ENCODE data around the gene NFXL1.

Gene NFXL1

GRCh38 chr4:47836641-47837093 is 77.7 kb downstream of the NFXL1 start:
- H2AFZ ChIP-seq (ENCODE audit: low read depth, low read length, severe bottlenecking), result peak overlapping the region; percentile 49
- no peaks in the 10 kb centered on the region for H4K20me1 ChIP-seq (ENCODE audit: low read depth, low read length)
- no peaks in the 10 kb centered on the region for H3K9me2 ChIP-seq (replicated peaks; ENCODE audit: insufficient read depth, low read length)
- peak overlapping the region; percentile 63 for H3K4me3 ChIP-seq (ENCODE audit: insufficient read depth, low read length, poor library complexity, severe bottlenecking)
- TF ChIP-seq CTCF (IDR thresholded peaks at IDR 0.05; ENCODE audit: insufficient read depth, low read length, poor library complexity, severe bottlenecking) (peak; percentile 50), EZH2phosphoT487 (conservative IDR thresholded peaks at IDR 0.05; ENCODE audit: low read length) (no peak)
- no peaks in the 10 kb centered on the region for H3K27me3 ChIP-seq (ENCODE audit: low read length)
- H3K9me3 ChIP-seq (ENCODE audit: insufficient read depth, low read length), result no peaks in the 10 kb centered on the region
- H3K36me3 ChIP-seq (ENCODE audit: low read length), result no peaks in the 10 kb centered on the region
- peak overlapping the region; percentile 92 for H3K4me2 ChIP-seq (ENCODE audit: low read depth, low read length, poor library complexity, severe bottlenecking)
- no peak overlapping the region for H3K27ac ChIP-seq (ENCODE audit: low read depth, low read length)
- peak overlapping the region; percentile 55 for H3K9ac ChIP-seq (ENCODE audit: low read length)
- H3F3A ChIP-seq (ENCODE audit: insufficient read depth), result peaks cover 25% of the 10 kb centered on the region
- H3K79me2 ChIP-seq (ENCODE audit: insufficient read depth, low read length), result no peaks in the 10 kb centered on the region

- no peak overlapping the region for H3K27ac ChIP-seq (ENCODE audit: low read depth, low read length)
- no peak overlapping the region for H3K4me3 ChIP-seq (ENCODE audit: insufficient read depth, low read length, poor library complexity, severe bottlenecking)
- no peaks in the 10 kb centered on the region for H4K20me1 ChIP-seq (ENCODE audit: low read depth, low read length)
- TF ChIP-seq EZH2phosphoT487 (conservative IDR thresholded peaks at IDR 0.05; ENCODE audit: low read length) (no peak), CTCF (IDR thresholded peaks at IDR 0.05; ENCODE audit: insufficient read depth, low read length, poor library complexity, severe bottlenecking) (no peak)
- H3F3A ChIP-seq (ENCODE audit: insufficient read depth), result peaks cover 25% of the 10 kb centered on the region
- H3K27me3 ChIP-seq (ENCODE audit: low read length), result no peaks in the 10 kb centered on the region
- H3K9ac ChIP-seq (ENCODE audit: low read length), result no peak overlapping the region
- no peaks in the 10 kb centered on the region for H3K36me3 ChIP-seq (ENCODE audit: low read length)
- H2AFZ ChIP-seq (ENCODE audit: low read depth, low read length, severe bottlenecking), result no peak overlapping the region
- H3K9me2 ChIP-seq (replicated peaks; ENCODE audit: insufficient read depth, low read length), result no peaks in the 10 kb centered on the region
- no peaks in the 10 kb centered on the region for H3K79me2 ChIP-seq (ENCODE audit: insufficient read depth, low read length)
- no peaks in the 10 kb centered on the region for H3K9me3 ChIP-seq (ENCODE audit: insufficient read depth, low read length)
- no peak overlapping the region for H3K4me2 ChIP-seq (ENCODE audit: low read depth, low read length, poor library complexity, severe bottlenecking)
Measured at GRCh38 chr4:47835494-47835893, 78.9 kb downstream of the NFXL1 start.

GRCh38 chr4:47831026-47831679 is 83.2 kb downstream of the NFXL1 start:
- Histone ChIP-seq H3K27me3 (ENCODE audit: low read length) (no peaks in the 10 kb centered on the region), H4K20me1 (ENCODE audit: low read depth, low read length) (no peaks in the 10 kb centered on the region), H3F3A (ENCODE audit: insufficient read depth) (no peaks in the 10 kb centered on the region), H3K9me2 (replicated peaks; ENCODE audit: insufficient read depth, low read length) (no peaks in the 10 kb centered on the region), H3K9me3 (ENCODE audit: insufficient read depth, low read length) (no peaks in the 10 kb centered on the region), H2AFZ (ENCODE audit: low read depth, low read length, severe bottlenecking) (no peak overlapping the region), H3K4me2 (ENCODE audit: low read depth, low read length, poor library complexity, severe bottlenecking) (no peak overlapping the region), H3K79me2 (ENCODE audit: insufficient read depth, low read length) (no peaks in the 10 kb centered on the region), H3K36me3 (ENCODE audit: low read length) (no peaks in the 10 kb centered on the region), H3K4me3 (ENCODE audit: insufficient read depth, low read length, poor library complexity, severe bottlenecking) (no peak overlapping the region), H3K9ac (ENCODE audit: low read length) (no peak overlapping the region), H3K27ac (ENCODE audit: low read depth, low read length) (no peak overlapping the region)
- no peak for TF ChIP-seq EZH2phosphoT487 (conservative IDR thresholded peaks at IDR 0.05; ENCODE audit: low read length)
- TF ChIP-seq CTCF (IDR thresholded peaks at IDR 0.05; ENCODE audit: insufficient read depth, low read length, poor library complexity, severe bottlenecking), result no peak

Data from SU-DHL-6 (cell line).